UCSD-AML1 (cell line): ENCODE results near the gene GOLIM4.
"Not testable (repeated sequence)": the region's sequence is repeated elsewhere in the genome, so short reads cannot be mapped to it uniquely, and the experiment has no call there.

Experiments
- DNase-seq: peaks from one replicate; lab custom pipeline; 2025; ENCODE audit not compliant: unreplicated experiment; lab: John Stamatoyannopoulos, UW

GOLIM4 gene

DNA sequence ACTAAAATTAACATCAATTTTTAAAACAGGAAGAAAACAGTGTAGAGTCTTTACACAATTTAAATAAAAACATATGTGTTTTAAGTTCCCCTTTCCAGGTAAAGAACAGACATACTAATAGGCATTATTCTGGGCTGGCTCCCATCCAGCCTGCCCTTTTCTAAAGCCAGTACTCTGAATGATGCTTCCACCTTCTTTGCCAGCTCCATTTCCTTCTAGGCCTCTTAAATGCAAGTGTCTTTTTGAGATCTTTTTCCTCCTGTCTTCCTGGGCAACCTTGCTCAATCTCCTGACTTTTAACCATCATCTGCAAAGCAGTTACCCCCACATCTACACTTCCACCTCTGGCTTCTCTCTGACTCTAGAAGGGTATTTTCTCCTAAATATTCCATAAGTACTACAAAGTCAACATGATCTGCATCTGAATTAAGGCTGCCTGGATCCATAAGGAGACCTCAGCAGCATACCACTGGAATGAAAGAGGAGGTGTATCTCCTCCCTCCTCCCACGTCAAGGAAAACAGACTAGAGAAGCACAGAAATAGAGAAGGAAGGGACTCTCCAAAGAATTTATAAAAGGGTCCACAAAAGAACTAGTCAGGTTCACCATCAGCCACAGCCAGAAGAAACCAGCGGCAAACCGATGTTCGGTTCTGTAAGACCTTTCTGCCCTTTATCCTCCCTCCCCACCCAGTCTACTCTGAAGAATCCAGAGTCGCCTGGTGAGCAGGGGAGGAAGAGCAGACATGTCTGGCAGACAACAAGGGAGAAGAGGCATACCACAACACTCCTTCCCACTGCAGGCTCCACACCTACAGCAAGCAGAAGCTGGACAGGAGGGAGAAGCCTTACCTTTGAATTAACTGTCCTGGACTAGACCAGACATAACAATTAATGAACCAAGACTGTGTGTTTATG, 47.1 kb downstream of the GOLIM4 start:
- no peak for DNase-seq

DNA sequence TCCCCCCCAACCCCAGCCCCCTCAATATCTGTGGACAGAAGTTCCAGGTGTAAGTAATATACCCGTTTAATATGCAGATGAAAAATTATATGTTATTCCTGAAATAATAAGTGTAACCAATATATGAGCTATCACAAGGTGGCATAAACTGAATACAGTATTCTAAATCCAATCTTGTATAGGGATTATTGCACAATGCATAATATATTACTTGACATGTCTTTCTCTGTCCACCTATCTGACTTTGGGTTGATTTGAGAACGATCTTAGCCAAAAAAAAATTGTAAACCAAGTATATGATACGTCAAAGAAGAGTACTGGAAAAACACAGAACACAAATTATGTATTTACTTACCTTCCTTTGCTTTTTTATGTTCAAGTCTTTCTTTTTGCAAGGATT, 47.8 kb downstream of the GOLIM4 start:
- DNase-seq, result no peak

DNA sequence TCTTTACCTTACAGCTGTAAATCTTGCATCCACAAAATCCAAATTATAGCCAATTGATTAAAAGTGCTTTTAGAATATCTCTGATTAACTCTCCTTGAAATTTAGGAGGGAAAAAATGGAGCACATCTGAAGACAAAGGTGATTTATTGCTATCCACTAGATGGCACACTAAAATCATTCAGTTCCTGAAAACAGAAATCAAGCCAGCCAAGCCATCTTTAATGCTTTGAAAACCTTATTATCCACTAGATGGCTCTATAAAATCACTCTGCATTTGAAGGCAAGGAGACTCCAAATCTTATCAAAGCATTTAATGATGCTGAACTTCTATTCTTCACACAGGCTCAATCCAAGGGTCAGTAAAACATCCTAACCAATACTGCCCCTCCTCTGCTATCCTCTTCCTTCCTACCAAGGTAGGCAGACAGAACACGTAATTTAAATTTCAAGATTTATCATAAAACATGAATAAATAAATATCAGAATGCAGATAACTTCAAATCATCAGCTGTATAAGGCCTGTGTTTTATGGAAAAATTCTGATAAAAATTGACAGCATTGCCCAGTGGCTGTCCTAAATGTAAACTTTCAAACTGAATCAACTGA, 48.4 kb downstream of the GOLIM4 start:
- DNase-seq, result no peak

DNA sequence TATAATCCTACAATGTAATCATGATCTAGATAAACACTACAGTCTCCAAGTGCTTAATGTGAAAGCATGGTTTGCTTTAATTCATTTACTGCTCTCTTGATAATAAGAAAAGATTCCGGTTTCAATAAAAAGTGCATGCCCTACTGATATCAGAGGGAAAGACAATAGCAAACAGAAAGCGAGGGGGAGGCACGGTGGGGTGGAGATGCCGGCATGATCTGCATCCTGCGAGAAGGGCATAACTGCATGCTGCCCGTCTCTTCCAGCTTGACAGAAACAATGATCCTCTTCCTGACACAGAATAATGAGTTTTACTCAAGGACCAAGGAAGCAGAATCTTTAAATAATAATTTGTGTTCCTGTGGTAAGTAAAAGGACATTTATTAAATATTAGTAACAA, 51.7 kb downstream of the GOLIM4 start:
- no peak for DNase-seq

DNA sequence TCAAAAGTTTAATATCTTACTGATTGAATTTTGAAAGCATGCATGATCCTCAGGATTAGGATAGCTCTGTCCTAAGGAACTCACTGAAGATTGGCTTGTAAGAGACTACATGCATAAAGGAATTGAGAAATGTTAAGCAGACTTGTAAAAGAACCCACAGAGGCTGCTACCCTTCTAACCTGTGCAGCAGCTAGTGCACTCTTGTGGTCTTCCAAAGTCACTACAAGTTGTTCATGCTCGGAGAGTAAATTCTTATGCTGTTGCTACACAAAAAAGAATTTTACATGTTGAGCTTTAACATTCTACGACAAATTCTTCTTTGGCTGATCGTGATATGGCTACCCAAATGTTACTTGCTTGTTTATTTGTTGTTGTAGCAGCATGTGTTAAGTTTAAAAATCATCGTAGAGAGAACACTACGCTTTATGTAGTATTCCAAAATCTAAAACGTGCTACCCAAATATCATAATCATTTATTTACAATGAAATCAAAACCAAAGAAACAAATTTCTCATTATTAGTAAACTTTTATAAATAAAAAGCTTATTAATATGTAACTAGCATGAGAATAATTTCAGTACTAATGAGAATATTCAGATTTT, 55.0 kb downstream of the GOLIM4 start:
- peak; percentile 15 for DNase-seq

DNA sequence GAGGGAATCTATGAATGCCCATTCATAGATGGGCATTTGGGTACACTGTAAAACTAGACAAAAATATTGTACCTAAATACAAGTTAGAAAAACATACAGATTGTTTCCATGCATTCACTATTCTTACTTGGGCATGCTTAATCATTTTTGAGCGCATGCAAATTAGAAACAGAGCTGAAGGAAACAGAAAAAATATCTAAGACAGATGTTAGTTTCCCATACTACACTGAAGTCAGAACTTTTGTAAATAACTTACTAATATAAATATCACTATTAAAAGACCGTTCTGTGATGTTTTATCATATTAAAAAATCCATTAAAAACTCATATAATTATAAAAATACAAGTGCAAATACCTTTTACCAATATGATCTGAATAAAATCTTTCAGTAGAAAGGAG, 58.7 kb downstream of the GOLIM4 start:
- DNase-seq, result no peak

DNA sequence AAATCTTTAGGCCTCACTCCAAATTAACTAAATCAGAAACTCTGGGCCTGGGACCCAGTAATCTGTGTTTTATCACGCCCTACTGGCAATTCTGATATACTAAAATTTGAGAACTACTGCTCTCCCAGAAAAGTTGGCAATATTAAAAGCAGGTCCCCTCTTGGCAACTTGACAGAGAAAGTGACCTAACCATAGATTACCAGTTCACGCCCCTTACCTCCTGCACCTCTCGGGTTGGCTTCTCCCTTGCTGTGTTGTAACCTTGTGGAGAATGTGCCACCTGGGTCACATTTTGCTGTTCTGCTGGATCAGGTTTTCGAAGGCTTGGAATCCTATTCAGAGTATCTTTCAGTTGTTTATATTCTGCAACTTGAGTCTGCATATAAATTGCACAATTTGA, 59.1 kb downstream of the GOLIM4 start:
- DNase-seq, result no peak

DNA sequence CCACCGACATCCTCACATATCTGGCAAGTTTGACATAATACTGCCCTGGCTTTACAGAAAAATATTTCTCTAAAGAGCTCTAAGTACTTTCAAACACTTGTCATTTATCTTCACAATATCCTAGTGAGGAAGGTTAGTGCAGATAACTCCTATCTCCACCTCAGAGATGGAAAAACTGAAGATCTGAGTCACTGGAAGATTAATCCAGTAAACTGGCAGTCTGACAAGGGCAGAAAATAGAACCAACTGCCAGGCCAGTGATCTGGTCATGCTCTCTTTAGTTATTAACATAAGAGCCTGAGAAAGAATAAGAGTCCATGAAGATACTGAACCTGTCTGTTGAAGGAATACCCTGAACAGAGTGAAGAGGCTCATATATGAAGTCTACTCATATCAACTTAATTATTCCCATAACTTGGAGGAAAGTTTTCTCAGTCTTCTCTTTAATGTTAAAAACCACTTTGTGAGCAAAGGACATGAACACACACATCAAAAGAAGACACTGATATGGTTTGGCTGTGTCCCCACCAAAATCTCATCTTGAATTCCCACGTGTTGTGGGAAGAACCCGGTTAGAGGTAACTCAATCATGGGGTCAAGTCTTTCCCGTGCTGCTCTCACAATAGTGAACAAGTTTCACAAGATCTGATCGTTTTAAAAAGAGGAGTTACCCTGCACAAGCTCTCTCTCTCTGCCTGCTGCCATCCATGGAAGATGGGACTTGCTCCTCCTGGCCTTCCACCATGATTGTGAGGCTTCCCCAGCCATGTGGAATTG, 61.4 kb downstream of the GOLIM4 start:
- no peak for DNase-seq

DNA sequence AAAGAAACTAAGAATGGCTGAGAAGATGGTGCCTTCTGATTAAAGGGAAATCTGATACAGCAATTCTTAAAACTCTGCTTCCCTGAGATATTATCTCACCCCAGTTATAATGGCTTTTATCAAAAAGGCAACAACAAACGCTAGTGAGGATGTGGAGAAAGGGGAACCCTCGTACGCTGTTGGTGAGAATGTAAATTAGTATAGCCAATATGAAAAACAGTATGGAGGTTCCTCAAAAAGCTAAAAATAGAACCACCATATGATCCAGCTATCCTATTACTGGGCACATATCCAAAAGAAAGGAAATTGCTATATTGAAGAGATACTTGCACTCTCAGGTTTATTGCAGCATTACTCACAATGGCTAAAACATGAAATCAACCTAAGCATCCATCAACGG, 65.1 kb downstream of the GOLIM4 start:
- no peak for DNase-seq

DNA sequence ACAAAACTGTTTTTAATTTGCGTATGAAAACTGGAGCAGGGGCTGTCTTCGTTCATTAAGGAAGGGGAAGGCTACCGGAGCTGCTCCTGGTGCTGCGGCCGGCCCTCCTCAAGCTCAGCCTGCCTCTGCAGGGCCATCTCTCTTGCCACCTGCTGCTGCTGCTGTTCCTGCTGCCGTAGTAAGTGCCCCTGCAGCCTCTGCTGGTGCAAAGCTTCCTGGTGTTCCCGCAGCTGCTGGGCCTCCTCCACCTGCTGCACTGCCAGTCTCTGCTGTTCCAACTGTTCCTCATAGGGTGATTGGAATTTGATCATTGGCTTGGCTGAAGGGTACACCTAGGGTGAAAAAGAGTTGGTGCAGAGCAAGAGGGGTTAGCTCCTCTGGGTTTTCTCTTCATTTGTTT, 66.0 kb downstream of the GOLIM4 start:
- DNase-seq, result no peak

DNA sequence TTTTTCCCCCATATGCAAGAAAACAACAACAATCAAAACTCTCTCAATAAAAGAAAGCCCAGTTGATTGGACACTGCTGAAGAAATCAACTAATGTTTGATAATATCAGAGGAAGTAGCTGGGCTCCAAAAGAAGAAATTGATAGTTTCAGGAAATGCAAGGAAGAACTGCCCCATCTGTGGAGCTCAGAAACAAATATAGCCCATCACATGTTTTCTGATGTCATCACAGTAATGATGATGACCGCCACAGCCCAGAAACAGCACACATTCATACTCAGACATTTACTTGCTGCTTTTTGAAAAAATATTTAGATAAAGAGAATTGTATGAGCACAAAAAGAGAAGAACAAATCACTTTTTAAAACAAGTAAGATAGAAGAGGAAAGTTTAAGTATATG, 67.6 kb downstream of the GOLIM4 start:
- no peak for DNase-seq

DNA sequence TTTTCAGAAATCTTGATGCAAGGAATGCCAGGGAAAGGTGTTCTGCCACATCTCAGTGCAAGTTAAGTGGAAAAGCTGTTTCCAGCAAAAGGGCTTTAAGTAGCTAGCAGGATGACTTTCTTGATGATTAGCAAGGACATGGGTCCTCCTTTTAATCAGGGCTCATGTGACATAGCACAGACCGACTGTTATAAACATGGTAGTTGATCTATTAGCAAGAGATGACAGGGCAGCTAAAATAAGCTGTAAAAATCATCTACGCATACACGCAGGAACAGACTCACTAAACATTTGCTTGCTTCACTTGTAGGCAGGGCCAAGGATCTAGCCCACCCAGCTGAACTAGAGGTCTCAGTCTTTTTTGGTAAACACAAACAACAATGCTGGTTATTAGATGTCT, 69.0 kb downstream of the GOLIM4 start:
- no peak for DNase-seq

DNA sequence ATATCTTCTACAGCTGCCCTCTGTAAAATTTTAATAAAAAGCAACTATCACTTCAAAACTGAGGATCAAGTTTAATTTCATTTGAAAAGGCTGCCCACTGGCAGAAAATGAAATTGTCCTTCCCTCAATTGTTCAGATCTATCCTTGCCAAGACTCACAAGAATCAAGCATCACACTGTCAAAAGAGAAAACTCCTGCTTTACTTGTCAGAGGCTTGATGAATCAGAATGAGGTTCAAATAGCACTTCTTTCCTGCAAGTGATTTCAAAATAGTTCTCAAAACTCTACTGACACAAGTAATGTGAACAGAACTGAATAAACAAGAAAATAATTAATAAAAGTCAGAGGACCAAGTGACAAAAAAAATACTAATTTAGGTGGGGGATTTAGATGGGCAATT, 70.6 kb downstream of the GOLIM4 start:
- DNase-seq, result no peak

DNA sequence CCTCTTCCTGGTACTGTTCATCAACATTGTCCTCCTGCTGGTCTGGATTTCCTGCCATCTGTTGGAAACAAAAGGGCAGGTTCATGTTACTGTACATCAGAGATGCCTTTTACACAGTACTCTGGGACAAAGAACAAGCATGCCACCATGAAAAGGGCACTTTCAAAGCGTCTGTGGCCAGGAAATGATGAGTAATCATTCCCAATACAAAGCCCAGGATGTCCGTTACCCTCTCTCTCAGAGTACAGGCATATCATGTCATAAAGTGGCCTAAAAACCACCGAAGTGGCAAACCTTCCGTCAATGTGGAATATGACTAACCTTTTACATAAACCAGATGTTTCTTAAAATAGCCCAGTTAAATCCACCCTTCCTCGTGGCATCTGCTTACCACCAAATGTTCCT, 71.2 kb downstream of the GOLIM4 start:
- DNase-seq, result peak; percentile 33

DNA sequence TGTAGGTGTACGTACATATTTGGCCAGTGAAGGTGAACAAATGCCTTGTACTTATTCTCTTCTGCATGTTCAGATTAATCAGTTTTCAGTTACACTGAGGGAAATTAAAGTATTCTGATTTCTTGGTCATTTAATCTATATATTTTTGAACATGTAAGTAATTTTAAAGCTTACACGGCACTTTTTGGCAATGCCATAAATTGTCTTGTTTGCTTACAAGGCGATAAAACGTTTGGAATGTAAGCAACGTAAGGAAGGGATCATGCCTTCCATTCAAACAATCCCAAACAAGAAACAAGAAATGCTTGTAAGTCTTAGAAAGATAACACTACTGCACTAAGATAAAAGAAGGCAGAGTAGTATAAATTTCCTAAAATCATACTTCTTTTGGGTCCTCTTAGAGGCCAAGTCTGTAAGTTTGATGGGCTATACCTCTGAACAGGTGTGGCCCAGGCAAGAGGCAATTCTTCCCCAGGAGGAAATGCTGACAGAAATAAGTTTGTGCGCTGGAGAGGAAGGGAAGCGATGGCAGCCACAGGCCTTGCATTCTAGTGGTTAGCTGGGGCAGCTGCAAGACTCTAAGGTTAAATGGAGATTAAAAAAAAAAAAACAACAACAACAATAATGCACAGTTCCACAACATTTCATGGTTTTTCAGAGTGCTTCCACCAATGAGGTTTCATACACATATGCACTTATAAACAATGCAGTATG, 73.8 kb downstream of the GOLIM4 start:
- no peak for DNase-seq

DNA sequence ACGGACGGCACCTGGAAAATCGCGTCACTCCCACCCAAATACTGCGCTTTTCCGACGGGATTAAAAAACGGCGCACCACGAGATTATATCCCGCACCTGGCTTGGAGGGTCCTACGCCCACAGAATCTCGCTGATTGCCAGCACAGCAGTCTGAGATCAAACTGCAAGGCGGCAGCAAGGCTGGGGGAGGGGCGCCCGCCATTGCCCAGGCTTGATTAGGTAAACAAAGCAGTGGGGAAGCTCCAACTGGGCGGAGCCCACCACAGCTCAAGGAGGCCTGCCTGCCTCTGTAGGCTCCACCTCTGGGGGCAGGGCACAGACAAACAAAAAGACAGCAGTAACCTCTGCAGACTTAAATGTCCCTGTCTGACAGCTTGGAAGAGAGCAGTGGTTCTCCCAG, 84.4 kb downstream of the GOLIM4 start:
- DNase-seq, result not testable (repeated sequence)

DNA sequence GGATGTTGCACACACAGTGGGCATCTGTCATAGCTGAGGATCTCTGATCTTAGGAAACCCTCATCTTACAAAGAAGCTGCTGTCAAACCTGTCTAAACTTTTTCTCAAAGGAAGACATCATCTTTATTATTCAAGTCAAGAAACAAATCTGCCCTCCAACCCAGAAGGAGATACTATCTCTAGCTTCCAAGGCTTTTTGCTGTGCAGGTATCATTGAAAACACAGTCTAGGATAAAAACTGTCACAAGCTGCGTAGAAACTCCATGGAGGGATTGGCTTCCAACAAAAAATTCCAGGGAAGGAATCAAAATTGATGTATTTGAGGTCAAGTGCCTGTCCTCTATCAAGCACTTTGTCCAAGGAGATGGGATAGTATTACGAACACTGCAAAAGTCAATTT, 89.1 kb downstream of the GOLIM4 start:
- DNase-seq, result no peak

DNA sequence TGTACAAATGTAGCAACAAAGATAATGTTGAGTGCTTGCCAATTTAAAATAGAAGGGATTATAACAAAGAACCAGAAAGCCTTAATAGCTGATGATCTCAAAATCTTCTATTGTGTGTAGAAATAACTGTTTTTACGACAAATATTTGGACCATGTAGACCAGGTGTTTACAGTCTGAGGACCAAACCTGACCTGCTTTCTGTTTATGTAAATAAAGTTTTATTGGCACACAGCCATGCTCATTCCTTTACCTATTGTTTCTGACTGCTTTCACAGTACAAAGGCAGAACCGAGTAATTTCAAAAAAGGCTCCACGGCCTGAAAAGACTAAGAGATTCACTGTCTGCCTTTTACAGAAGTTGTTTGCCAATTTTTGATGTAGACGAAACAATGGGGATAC, 91.8 kb downstream of the GOLIM4 start:
- DNase-seq, result no peak

DNA sequence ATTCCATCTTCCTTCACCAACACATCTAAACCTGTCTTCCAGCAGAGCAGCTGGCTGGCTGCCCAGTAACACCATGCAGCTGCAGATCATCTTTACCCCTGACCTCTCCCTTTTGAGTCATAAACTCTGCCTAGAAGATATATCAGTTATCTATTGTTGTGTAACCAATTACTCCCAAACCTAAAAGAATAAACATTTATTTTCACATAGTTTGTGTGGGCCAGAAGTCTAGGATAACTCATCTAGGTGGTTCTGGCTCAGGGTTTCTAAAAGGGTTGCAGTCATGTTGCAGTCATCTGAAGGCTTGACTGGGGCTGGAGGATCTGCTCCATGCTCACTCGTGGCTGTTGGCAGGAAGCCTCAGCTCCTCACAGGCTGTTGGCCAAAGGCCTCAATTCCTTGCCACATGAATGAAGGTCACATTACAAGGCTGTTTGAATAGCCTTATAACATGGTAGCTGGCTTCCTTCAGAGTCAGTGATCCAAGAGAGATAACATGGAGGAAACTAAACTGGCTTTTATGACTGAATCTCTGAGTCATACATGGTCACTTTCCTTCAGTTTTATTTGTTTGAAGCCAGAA, 92.8 kb downstream of the GOLIM4 start:
- peak; percentile 10 for DNase-seq

DNA sequence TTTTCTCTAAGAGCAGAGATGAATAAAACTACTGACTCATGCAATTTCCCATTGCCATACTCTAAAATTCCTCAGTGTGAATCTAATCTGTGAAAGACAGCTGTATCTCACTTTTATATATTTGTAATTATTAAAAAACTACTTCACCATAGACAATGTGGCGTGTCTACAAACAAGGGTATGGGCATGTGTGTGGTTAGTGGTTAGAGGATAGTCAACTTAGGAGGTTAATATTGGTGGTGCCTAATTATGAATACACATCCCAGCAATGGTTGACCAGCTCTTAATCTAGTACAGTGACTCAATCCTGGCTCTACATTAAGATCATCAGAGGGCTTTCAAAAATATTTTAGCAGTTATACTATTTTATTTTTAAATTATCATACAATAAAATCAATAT, 94.5 kb downstream of the GOLIM4 start:
- no peak for DNase-seq

DNA sequence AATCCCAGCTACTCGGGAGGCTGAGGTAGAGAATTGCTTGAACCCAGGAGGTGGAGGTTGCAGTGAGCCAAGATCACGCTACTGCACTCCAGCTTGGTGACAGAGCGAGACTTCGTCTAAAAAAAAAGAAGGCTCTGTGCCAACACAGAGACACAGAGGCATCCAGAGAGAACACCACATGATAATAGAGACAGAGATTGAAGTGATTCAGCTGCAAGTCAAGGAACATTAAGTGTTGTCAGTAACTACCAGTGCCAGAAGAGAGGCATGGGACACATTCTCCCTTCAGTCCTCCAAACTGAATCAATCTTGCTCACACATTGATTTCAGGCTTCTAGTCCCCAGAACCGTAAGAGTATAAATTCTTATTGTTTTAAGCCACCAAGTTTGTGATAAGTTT, 97.5 kb downstream of the GOLIM4 start:
- no peak for DNase-seq
